Activated CD4-positive, alpha-beta memory T cell treated with anti-CD3 and anti-CD28 coated beads, Interleukin-2, amount 10 ng/mL, durations not matched to agents 7 days and 5 days (primary cell): ENCODE data around the gene IQSEC3. TPM values are rescaled to one million over a fixed set of nuclear protein-coding genes. Genes with fewer than 3 reads are reported as not detected.

Source experiments
- CTCF ChIA-PET: fragments of 350-600 bp; sonication (Branson Sonifier 250); formaldehyde crosslinking; loops from one replicate; lab custom pipeline; 2021; ENCODE audit warnings: antibody characterized with exemption, inconsistent platforms; lab: Charles Lee
- POLR2A ChIA-PET: fragments of 350-600 bp; sonication (Branson Sonifier 250); formaldehyde crosslinking; loops from one replicate; lab custom pipeline; 2021; ENCODE audit warnings: antibody characterized with exemption; lab: Charles Lee
- DNase-seq: peaks from one replicate; pipeline ENCODE4 v3.0.0-alpha.2; 2020
- H3K27ac Mint-ChIP-seq: one replicate; pipeline ENCODE4 v1.8.0; 2021; ENCODE audit warnings: mild to moderate bottlenecking, mixed read lengths
- H3K27me3 Mint-ChIP-seq: one replicate; pipeline ENCODE4 v1.8.0; 2021; ENCODE audit warnings: mixed read lengths
- H3K36me3 Mint-ChIP-seq: one replicate; pipeline ENCODE4 v1.8.0; 2021; ENCODE audit warnings: low read depth, mixed read lengths
- H3K4me1 Mint-ChIP-seq: one replicate; pipeline ENCODE4 v1.8.0; 2021; ENCODE audit warnings: mixed read lengths
- H3K4me3 Mint-ChIP-seq: one replicate; pipeline ENCODE4 v1.8.0; 2021; ENCODE audit warnings: mild to moderate bottlenecking, mixed read lengths
- H3K9me3 Mint-ChIP-seq: one replicate; pipeline ENCODE4 v1.8.0; 2021; ENCODE audit warnings: mixed read lengths
- total RNA-seq, 2 experiments: library from RNA; stranded (reverse); gene quantifications; one replicate each; pipeline ENCODE4 v1.2.3, GENCODE V29; 2021

The IQSEC3 gene
- total RNA-seq, 2 experiments from 2014 or later, result 0.10 to 0.33 TPM

- peaks cover 2% of the 10 kb centered on the region for H3K9me3 Mint-ChIP-seq
- H3K4me3 Mint-ChIP-seq, result no peak overlapping the region
- H3K27me3 Mint-ChIP-seq, result peaks cover 4% of the 10 kb centered on the region
- DNase-seq, result no peak
- POLR2A ChIA-PET, result no interaction called here
- H3K4me1 Mint-ChIP-seq, result no peaks in the 10 kb centered on the region
- CTCF ChIA-PET, result no interaction called here
- no peak overlapping the region for H3K27ac Mint-ChIP-seq
- H3K36me3 Mint-ChIP-seq, result no peaks in the 10 kb centered on the region
Observed at GRCh38 chr12:101969-102878, 35.7 kb downstream of the IQSEC3 start.

- no peak overlapping the region for H3K4me3 Mint-ChIP-seq
- DNase-seq, result no peak
- H3K27ac Mint-ChIP-seq, result no peak overlapping the region
- no peaks in the 10 kb centered on the region for H3K36me3 Mint-ChIP-seq
- H3K27me3 Mint-ChIP-seq, result peaks cover 4% of the 10 kb centered on the region
- H3K4me1 Mint-ChIP-seq, result no peaks in the 10 kb centered on the region
- ChIA-PET CTCF (no interaction called here), POLR2A (no interaction called here)
- peaks cover 2% of the 10 kb centered on the region for H3K9me3 Mint-ChIP-seq
Observed at GRCh38 chr12:102879-103168, 36.3 kb downstream of the IQSEC3 start.

- Mint-ChIP-seq H3K27ac (no peak overlapping the region), H3K4me3 (no peak overlapping the region), H3K36me3 (no peaks in the 10 kb centered on the region), H3K4me1 (no peaks in the 10 kb centered on the region), H3K9me3 (peaks cover 2% of the 10 kb centered on the region), H3K27me3 (peaks cover 4% of the 10 kb centered on the region)
- no peak for DNase-seq
- CTCF ChIA-PET, result no interaction called here
- POLR2A ChIA-PET, result no interaction called here
Observed at GRCh38 chr12:103169-103981, 36.8 kb downstream of the IQSEC3 start.

- no peak for DNase-seq
- CTCF ChIA-PET, result no interaction called here
Observed at GRCh38 chr12:104551-105081, 38.0 kb downstream of the IQSEC3 start.

GRCh38 chr12:105696-106095 lies 39.1 kb downstream of the IQSEC3 start:
- Mint-ChIP-seq H3K27ac (no peak overlapping the region), H3K27me3 (peaks cover 8% of the 10 kb centered on the region), H3K9me3 (peaks cover 2% of the 10 kb centered on the region), H3K4me3 (no peak overlapping the region), H3K36me3 (no peaks in the 10 kb centered on the region), H3K4me1 (peaks cover 5% of the 10 kb centered on the region)
- POLR2A ChIA-PET, result no interaction called here
- CTCF ChIA-PET, result no interaction called here
- DNase-seq, result no peak

More at GRCh38 chr12:104551-105081, 38.0 kb downstream of the IQSEC3 start:
- peaks cover 2% of the 10 kb centered on the region for H3K9me3 Mint-ChIP-seq
- H3K27me3 Mint-ChIP-seq, result peaks cover 6% of the 10 kb centered on the region
- no peak overlapping the region for H3K4me3 Mint-ChIP-seq
- POLR2A ChIA-PET, result no interaction called here
- no peak overlapping the region for H3K27ac Mint-ChIP-seq
- no peaks in the 10 kb centered on the region for H3K36me3 Mint-ChIP-seq
- peaks cover 3% of the 10 kb centered on the region for H3K4me1 Mint-ChIP-seq

GRCh38 chr12:106118-106591 lies 39.6 kb downstream of the IQSEC3 start:
- no peak for DNase-seq
- no peak overlapping the region for H3K4me3 Mint-ChIP-seq
- H3K4me1 Mint-ChIP-seq, result peaks cover 5% of the 10 kb centered on the region
- ChIA-PET POLR2A (no interaction called here), CTCF (no interaction called here)
- H3K9me3 Mint-ChIP-seq, result peaks cover 2% of the 10 kb centered on the region
- H3K27me3 Mint-ChIP-seq, result peaks cover 8% of the 10 kb centered on the region
- no peaks in the 10 kb centered on the region for H3K36me3 Mint-ChIP-seq
- no peak overlapping the region for H3K27ac Mint-ChIP-seq

GRCh38 chr12:108594-108993 lies 42.0 kb downstream of the IQSEC3 start:
- ChIA-PET POLR2A (interaction anchor here (0.6 kb wide), 1 partner anchor 22 kb away, joined by 3 read pairs; no protein-coding TSS in a partner anchor), CTCF (no interaction called here)
- Mint-ChIP-seq H3K4me1 (peaks cover 5% of the 10 kb centered on the region), H3K9me3 (peaks cover 2% of the 10 kb centered on the region), H3K27ac (no peak overlapping the region), H3K4me3 (no peak overlapping the region), H3K36me3 (no peaks in the 10 kb centered on the region), H3K27me3 (peaks cover 12% of the 10 kb centered on the region)
- no peak for DNase-seq

- DNase-seq, result no peak
- POLR2A ChIA-PET, result no interaction called here
- H3K9me3 Mint-ChIP-seq, result no peaks in the 10 kb centered on the region
- H3K27me3 Mint-ChIP-seq, result peaks cover 15% of the 10 kb centered on the region
- peaks cover 5% of the 10 kb centered on the region for H3K4me1 Mint-ChIP-seq
- no peaks in the 10 kb centered on the region for H3K36me3 Mint-ChIP-seq
- no peak overlapping the region for H3K4me3 Mint-ChIP-seq
- CTCF ChIA-PET, result no interaction called here
- H3K27ac Mint-ChIP-seq, result no peak overlapping the region
Observed at GRCh38 chr12:109446-109845, 42.9 kb downstream of the IQSEC3 start.

- H3K4me1 Mint-ChIP-seq, result peaks cover 5% of the 10 kb centered on the region
- no peak for DNase-seq
- H3K4me3 Mint-ChIP-seq, result no peak overlapping the region
- no peaks in the 10 kb centered on the region for H3K36me3 Mint-ChIP-seq
- H3K9me3 Mint-ChIP-seq, result no peaks in the 10 kb centered on the region
- POLR2A ChIA-PET, result no interaction called here
- H3K27ac Mint-ChIP-seq, result no peak overlapping the region
- peaks cover 15% of the 10 kb centered on the region for H3K27me3 Mint-ChIP-seq
- CTCF ChIA-PET, result no interaction called here
Observed at GRCh38 chr12:109872-110271, 43.3 kb downstream of the IQSEC3 start.

- Mint-ChIP-seq H3K9me3 (no peaks in the 10 kb centered on the region), H3K36me3 (no peaks in the 10 kb centered on the region), H3K27ac (no peak overlapping the region), H3K4me3 (no peak overlapping the region), H3K4me1 (peaks cover 5% of the 10 kb centered on the region), H3K27me3 (peaks cover 14% of the 10 kb centered on the region)
- POLR2A ChIA-PET, result no interaction called here
- CTCF ChIA-PET, result no interaction called here
- no peak for DNase-seq
Observed at GRCh38 chr12:111699-112493, 45.3 kb downstream of the IQSEC3 start.

- CTCF ChIA-PET, result no interaction called here
- Mint-ChIP-seq H3K9me3 (no peaks in the 10 kb centered on the region), H3K4me3 (no peak overlapping the region), H3K4me1 (peaks cover 5% of the 10 kb centered on the region), H3K27me3 (peaks cover 16% of the 10 kb centered on the region), H3K27ac (no peak overlapping the region), H3K36me3 (no peaks in the 10 kb centered on the region)
- POLR2A ChIA-PET, result no interaction called here
- DNase-seq, result no peak
Observed at GRCh38 chr12:113347-113746, 46.8 kb downstream of the IQSEC3 start.

- ChIA-PET POLR2A (no interaction called here), CTCF (no interaction called here)
- DNase-seq, result no peak
- Mint-ChIP-seq H3K4me3 (no peak overlapping the region), H3K36me3 (no peaks in the 10 kb centered on the region), H3K9me3 (no peaks in the 10 kb centered on the region), H3K4me1 (peaks cover under 1% of the 10 kb centered on the region), H3K27ac (no peak overlapping the region), H3K27me3 (peaks cover 12% of the 10 kb centered on the region)
Observed at GRCh38 chr12:114626-115211, 48.2 kb downstream of the IQSEC3 start.
